Measurements from ENCODE around the gene FNBP1.
A peak's percentile ranks its signal among the peaks of the same experiment; 100 is the strongest.
"Not testable (repeated sequence)": the region's sequence is repeated elsewhere in the genome, so short reads cannot be mapped to it uniquely, and the experiment has no call there.

FNBP1 gene

DNA sequence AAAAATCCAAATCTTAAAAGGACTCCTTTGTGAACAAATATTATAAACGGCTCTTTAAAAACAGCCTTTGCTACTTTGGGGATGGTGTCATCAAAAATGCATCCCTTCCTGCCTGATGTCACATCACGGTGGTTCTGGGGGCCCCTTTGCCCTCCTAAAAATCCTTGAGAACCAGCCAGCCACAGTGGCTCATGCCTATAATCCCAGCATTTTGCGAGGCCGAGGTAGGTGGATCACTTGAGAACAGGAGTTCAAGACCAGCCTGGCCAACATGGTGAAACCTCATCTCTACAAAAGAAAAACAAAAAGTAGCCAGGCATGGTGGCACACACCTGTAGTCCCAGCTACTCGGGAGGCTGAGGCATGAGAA is 43.9 kb downstream of the FNBP1 start:
- Histone ChIP-seq H3K27ac (ENCODE audit: low read depth, low read length) (peak overlapping the region; percentile 37; the same call in 1 of the 2 replicates), H3K9me2 (replicated peaks; ENCODE audit: insufficient read depth, low read length) (no peaks in the 10 kb centered on the region), H3K79me2 (ENCODE audit: insufficient read depth, low read length) (peaks cover 100% of the 10 kb centered on the region), H3K27me3 (ENCODE audit: low read length) (no peaks in the 10 kb centered on the region), H3K36me3 (ENCODE audit: low read length) (no peaks in the 10 kb centered on the region), H3K9me3 (ENCODE audit: insufficient read depth, low read length) (no peaks in the 10 kb centered on the region), H2AFZ (ENCODE audit: low read depth, low read length, severe bottlenecking) (no peak overlapping the region), H3F3A (ENCODE audit: insufficient read depth) (peaks cover 33% of the 10 kb centered on the region), H3K4me3 (ENCODE audit: insufficient read depth, low read length, poor library complexity, severe bottlenecking) (no peak overlapping the region), H4K20me1 (ENCODE audit: low read depth, low read length) (peaks cover 12% of the 10 kb centered on the region; the same call in 1 of the 2 replicates), H3K4me2 (ENCODE audit: low read depth, low read length, poor library complexity, severe bottlenecking) (peak overlapping the region; percentile 9), H3K9ac (ENCODE audit: low read length) (no peak overlapping the region)
- no peak for TF ChIP-seq EZH2phosphoT487 (conservative IDR thresholded peaks at IDR 0.05; ENCODE audit: low read length)
- TF ChIP-seq, protein P1, sequence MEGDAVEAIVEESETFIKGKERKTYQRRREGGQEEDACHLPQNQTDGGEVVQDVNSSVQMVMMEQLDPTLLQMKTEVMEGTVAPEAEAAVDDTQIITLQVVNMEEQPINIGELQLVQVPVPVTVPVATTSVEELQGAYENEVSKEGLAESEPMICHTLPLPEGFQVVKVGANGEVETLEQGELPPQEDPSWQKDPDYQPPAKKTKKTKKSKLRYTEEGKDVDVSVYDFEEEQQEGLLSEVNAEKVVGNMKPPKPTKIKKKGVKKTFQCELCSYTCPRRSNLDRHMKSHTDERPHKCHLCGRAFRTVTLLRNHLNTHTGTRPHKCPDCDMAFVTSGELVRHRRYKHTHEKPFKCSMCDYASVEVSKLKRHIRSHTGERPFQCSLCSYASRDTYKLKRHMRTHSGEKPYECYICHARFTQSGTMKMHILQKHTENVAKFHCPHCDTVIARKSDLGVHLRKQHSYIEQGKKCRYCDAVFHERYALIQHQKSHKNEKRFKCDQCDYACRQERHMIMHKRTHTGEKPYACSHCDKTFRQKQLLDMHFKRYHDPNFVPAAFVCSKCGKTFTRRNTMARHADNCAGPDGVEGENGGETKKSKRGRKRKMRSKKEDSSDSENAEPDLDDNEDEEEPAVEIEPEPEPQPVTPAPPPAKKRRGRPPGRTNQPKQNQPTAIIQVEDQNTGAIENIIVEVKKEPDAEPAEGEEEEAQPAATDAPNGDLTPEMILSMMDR (IDR thresholded peaks at IDR 0.05; ENCODE audit: insufficient read depth, low read length, poor library complexity, severe bottlenecking), result no peak

DNA sequence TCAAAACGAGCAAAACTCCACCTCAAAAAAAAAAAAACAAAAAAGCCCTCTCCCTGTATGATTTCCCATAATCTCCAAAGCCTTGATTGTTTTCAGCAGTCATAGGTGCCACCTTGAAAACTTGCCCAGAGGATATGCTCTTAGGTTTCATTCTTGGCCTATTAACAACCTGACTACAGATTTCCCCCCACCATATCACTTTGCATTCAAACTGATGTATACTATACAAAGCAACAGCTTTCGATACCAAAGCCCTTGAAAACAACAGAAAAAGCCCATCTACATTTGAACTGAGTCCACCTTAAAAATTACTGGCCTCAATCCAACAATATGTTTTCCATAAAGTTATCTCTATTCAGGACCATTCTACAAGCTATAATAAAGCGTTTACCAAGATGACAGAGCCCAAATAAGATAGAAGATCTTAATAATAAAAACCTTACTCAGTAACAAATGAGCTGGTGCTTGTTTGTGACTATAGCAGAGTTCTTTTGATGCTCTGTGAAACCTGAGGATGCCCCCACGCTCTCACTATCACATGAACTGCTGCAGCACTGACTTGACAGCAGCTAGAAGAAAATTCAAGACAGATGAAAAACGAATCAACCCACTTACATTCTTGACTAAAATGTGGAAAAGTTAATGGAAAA is 44.4 kb downstream of the FNBP1 start:
- peak overlapping the region; percentile 9 for H3K4me2 ChIP-seq (ENCODE audit: low read depth, low read length, poor library complexity, severe bottlenecking)
- TF ChIP-seq, protein P1 (IDR thresholded peaks at IDR 0.05; ENCODE audit: insufficient read depth, low read length, poor library complexity, severe bottlenecking), result no peak
- TF ChIP-seq EZH2phosphoT487 (conservative IDR thresholded peaks at IDR 0.05; ENCODE audit: low read length), result no peak
- H3K9me3 ChIP-seq (ENCODE audit: insufficient read depth, low read length), result no peaks in the 10 kb centered on the region
- H3F3A ChIP-seq (ENCODE audit: insufficient read depth), result peaks cover 33% of the 10 kb centered on the region
- H3K36me3 ChIP-seq (ENCODE audit: low read length), result no peaks in the 10 kb centered on the region
- H3K79me2 ChIP-seq (ENCODE audit: insufficient read depth, low read length), result peaks cover 100% of the 10 kb centered on the region
- H3K9ac ChIP-seq (ENCODE audit: low read length), result no peak overlapping the region
- H3K9me2 ChIP-seq (replicated peaks; ENCODE audit: insufficient read depth, low read length), result no peaks in the 10 kb centered on the region
- no peak overlapping the region for H3K4me3 ChIP-seq (ENCODE audit: insufficient read depth, low read length, poor library complexity, severe bottlenecking)
- H4K20me1 ChIP-seq (ENCODE audit: low read depth, low read length), result peaks cover 12% of the 10 kb centered on the region; the same call in 1 of the 2 replicates
- no peaks in the 10 kb centered on the region for H3K27me3 ChIP-seq (ENCODE audit: low read length)
- no peak overlapping the region for H2AFZ ChIP-seq (ENCODE audit: low read depth, low read length, severe bottlenecking)
- H3K27ac ChIP-seq (ENCODE audit: low read depth, low read length), result peak overlapping the region; percentile 37; the same call in 1 of the 2 replicates

DNA sequence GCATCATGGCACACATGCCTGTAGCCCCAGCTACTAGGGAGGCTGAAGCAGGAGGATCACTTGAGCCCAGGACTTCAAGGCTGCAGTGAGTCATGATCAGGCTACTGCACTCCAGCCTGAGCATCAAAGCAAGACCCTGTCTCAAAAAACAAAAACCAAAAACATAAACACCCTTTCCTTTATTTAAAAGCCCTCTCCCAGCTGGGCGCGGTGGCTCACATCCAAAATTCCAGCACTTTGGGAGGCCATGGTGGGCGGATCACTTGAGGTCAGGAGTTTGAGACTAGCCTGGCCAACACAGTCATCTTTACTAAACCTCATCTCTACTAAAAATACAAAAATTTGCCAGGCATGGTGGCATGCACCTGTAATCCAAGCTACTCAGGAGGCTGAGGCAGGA is 45.3 kb downstream of the FNBP1 start:
- Histone ChIP-seq H3F3A (ENCODE audit: insufficient read depth) (peaks cover 30% of the 10 kb centered on the region), H4K20me1 (ENCODE audit: low read depth, low read length) (peaks cover 11% of the 10 kb centered on the region; the same call in 1 of the 2 replicates), H3K27ac (ENCODE audit: low read depth, low read length) (peak overlapping the region; percentile 42; the same call in 1 of the 2 replicates), H3K79me2 (ENCODE audit: insufficient read depth, low read length) (peaks cover 96% of the 10 kb centered on the region), H3K4me2 (ENCODE audit: low read depth, low read length, poor library complexity, severe bottlenecking) (peak overlapping the region; percentile 31)
- H3K9me2 ChIP-seq (replicated peaks; ENCODE audit: insufficient read depth, low read length); H3K36me3 ChIP-seq (ENCODE audit: low read length); H3K9me3 ChIP-seq (ENCODE audit: insufficient read depth, low read length); H2AFZ ChIP-seq (ENCODE audit: low read depth, low read length, severe bottlenecking); H3K4me3 ChIP-seq (ENCODE audit: insufficient read depth, low read length, poor library complexity, severe bottlenecking); H3K9ac ChIP-seq (ENCODE audit: low read length); H3K27me3 ChIP-seq (ENCODE audit: low read length): not testable (repeated sequence)

DNA sequence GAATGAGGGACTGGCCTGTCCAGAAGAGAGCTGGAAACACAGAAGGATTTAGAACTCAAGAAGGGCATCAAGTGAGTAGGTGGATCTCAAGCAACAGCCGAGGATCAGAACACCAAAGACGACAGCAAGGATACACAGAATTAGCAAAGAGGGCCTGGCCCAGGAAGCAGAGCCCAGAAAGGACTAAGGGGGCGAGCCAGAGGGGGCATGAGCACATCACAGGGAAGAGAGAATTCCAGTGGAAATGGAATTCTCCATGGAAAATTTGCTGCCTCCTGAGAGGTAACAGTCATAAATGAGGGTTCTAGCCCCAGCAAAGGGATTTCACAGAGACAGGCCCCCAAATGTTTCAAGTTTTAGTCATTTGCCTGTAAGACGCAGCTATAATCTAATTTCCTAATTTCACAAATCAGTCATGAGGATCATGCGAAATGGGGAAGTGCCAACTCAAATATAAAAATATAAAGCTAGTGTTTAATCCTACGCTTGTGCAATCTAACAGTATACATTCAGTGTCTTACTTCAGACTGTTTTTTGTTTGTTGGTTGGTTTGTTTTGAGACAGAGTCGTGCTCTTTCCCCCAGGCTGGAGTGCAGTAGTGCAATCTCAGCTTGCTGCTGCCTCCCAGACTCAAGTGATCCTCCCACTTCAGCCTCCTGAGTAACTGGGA is 46.7 kb downstream of the FNBP1 start:
- Histone ChIP-seq H4K20me1 (ENCODE audit: low read depth, low read length) (0 out of 2 replicates have a peak, but pooled peaks cover 4% of the 10 kb centered on the region), H3K36me3 (ENCODE audit: low read length) (no peaks in the 10 kb centered on the region), H3K9ac (ENCODE audit: low read length) (peak overlapping the region; percentile 29; the same call in 1 of the 2 replicates), H3K9me3 (ENCODE audit: insufficient read depth, low read length) (no peaks in the 10 kb centered on the region), H3K4me2 (ENCODE audit: low read depth, low read length, poor library complexity, severe bottlenecking) (peak overlapping the region; percentile 31), H2AFZ (ENCODE audit: low read depth, low read length, severe bottlenecking) (no peak overlapping the region), H3K4me3 (ENCODE audit: insufficient read depth, low read length, poor library complexity, severe bottlenecking) (no peak overlapping the region), H3K27me3 (ENCODE audit: low read length) (no peaks in the 10 kb centered on the region), H3K79me2 (ENCODE audit: insufficient read depth, low read length) (peaks cover 96% of the 10 kb centered on the region), H3K27ac (ENCODE audit: low read depth, low read length) (peak overlapping the region; percentile 57), H3F3A (ENCODE audit: insufficient read depth) (peaks cover 33% of the 10 kb centered on the region), H3K9me2 (replicated peaks; ENCODE audit: insufficient read depth, low read length) (no peaks in the 10 kb centered on the region)
- TF ChIP-seq EZH2phosphoT487 (conservative IDR thresholded peaks at IDR 0.05; ENCODE audit: low read length), result no peak
- TF ChIP-seq, protein P1 (IDR thresholded peaks at IDR 0.05; ENCODE audit: insufficient read depth, low read length, poor library complexity, severe bottlenecking), result no peak
